UCSD-AML1 (cell line): ENCODE data around the gene GHRL.
"Not testable (repeated sequence)": the region's sequence is repeated elsewhere in the genome, so short reads cannot be mapped to it uniquely, and the experiment has no call there.

Experiments used
- DNase-seq: peaks from one replicate; lab custom pipeline; 2025; ENCODE audit not compliant: unreplicated experiment; lab: John Stamatoyannopoulos, UW

GHRL gene

DNA sequence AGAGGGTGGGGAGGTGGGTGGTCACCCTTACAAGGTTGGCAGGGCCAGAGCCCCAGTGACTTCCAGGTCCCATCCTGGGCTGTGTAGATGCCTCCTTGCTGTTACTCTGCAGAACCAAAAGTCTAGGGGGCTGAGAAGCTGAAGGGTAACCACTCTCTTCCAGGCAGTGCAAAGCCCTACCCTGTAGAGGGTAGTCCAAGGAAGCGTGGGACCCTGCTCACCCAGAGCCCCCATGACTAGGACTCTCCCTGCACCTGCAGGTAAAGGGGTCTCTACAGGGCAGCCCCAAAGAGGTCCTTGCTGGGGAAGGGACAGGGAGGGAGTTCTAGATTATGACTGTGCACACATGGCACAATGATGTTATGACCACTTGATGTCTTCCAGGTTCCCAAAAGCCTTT is 14.2 kb downstream of the GHRL start:
- no peak for DNase-seq

DNA sequence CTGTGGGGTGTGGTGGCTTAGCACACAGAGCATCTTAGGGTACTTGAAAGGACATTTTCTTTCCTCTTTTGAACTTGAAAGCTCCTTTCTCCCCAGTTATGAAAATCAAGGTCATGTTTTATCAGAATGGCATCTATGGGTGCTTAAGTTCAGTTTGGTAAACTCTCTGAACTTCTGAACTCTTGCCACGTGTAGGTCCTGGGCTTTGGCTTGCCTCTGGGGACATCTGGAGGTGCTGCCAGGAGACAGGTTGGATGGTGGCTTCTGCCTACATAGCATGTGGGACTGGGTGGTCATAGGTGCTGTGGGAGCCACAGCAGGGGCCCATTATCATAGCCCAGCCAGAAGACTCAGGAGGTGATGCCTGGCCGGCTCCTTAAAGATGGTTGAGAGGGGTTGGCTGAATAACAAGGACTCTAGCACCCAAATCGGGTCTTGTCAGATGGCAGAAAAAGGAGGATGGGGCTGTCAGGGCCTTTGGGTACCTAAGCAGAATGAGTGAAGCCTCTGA is 15.6 kb downstream of the GHRL start:
- no peak for DNase-seq

DNA sequence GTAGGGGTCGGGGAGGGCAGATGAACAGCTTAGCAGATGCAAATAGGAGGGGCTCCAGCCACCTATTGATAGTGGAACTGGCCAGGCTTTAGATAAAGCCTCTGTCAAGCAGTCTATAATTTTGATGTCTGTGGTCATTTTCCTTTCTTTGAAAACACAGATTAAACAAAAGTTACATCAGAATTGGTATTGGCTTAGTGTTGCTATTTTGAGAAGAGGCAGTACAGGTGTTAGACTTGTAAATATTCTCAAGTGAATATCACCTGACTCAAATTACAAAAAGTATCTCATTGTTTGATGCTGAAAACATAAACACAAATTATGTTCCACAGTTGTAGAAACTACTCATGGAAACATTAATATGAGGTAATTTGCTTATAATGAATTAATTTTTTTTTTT is 18.1 kb downstream of the GHRL start:
- DNase-seq: no peak

DNA sequence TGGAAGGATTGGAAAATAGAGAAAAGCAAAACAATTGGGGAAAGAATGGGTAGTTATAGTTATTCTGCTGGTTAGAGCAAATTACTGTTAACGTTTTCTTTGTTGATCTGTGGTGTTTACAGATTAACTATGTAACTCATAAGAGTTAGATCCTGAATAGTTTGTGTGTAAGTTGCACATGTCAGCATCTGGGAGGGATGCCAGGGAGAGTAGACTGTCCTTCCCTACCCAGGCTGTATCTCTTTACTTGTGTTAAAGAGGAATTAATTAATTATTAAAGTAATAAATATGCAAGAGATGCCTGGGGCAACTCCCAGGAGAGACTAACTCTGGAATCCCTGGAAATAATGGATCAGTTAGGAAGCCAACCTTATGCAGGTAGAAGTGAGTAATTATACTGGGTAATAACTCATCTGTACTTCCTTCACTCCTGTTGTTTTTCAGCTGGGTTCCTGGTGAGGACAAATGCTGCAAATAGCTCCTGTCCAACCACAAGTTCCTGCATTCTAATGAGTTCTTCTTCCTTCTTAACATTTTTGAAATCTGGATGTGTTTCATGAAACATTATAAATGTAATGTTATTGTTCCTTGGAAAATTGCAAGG is 18.9 kb downstream of the GHRL start:
- no peak for DNase-seq

DNA sequence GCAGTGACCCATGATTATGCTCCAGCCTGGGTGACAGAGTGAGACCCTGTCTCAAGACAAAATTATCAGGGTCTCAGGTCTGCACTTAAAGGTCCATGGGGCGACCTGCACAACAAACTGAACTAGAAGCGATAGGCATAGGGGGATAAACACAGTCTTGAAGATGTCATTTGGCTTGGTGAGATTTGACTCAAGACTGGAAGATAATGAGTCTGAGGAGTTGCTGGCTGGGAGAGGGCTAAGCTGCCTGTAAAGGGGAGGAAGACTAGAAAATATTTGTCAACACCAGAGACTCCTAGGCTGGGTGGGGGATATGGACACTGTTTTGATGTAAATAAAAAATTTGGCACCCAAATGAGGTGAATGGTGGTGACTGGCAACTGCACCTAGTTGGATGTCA is 19.8 kb downstream of the GHRL start:
- DNase-seq: no peak

DNA sequence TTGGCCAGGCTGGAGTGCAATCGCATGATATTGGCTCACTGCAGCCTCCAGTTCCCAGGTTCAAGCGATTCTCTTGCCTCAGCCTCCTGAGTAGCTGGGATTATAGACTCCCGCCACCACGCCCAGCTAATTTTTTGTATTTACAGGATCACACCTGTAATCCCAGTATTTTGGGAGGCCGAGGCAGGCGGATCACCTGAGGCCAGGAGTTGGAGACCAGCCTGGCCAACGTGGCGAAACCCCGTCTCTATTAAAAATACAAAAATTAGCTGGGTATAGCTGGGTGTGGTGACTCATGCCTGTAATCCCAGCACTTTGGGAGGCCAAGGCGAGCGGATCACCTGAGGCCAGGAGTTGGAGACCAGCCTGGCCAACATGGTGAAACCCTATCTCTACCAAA is 20.3 kb downstream of the GHRL start:
- DNase-seq: not testable (repeated sequence)

DNA sequence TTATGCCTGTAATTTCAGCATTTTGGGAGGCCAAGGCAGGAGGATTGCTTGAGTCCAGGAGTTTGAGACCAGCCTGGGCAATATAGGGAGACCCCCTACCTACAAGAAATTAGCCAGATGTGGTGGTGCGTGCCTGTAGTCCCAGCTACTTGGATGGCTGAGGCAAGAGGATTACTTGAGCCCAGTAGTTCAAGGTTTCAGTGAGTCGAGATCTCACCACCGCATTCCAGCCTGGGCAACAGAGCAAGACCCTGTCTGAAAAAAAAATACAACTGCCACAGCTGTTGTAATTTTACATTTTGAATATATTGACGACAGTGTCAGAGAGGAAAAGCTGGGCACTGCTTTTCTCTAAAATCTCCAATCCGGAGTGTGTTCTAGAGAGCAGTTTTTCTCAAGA is 23.3 kb downstream of the GHRL start:
- DNase-seq: no peak

DNA sequence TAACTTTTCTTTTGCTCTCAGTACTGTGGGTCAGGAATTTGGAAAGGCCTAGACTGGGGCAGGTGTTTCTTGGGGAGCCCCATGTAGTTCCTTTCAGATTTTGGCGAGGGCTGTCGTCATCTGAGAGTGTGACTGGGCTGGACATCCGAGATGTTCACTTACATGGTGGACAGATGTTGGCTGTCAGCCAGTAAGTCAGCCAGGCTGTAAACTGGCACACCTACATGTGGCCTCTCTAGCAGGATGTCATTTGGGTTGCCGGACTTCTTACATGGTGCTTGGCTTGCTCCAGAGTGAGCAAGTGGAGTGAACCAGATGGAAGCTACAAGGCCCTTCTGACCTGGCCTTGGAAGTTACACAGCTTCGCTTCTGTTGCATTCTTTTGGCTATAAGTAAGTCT is 23.8 kb downstream of the GHRL start:
- no peak for DNase-seq

DNA sequence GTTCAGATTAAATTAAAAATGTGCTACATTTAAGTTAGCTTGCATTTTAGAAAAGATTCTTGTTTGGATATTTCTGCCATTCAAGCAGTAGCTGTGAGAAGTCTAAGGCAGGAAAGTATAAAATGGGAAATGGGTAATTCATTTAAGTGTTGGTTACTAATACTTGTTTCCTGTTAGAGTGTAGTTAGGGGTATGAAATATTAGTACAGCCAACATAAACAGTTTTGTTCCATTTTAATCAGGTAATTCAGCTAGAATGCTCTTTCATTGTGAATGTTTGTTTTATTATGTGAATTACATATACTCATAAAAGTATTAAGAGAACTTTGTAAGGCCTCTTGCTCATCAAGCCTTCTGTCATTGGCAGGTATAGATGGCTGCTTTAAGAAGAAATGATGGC is 24.6 kb downstream of the GHRL start:
- DNase-seq: no peak

DNA sequence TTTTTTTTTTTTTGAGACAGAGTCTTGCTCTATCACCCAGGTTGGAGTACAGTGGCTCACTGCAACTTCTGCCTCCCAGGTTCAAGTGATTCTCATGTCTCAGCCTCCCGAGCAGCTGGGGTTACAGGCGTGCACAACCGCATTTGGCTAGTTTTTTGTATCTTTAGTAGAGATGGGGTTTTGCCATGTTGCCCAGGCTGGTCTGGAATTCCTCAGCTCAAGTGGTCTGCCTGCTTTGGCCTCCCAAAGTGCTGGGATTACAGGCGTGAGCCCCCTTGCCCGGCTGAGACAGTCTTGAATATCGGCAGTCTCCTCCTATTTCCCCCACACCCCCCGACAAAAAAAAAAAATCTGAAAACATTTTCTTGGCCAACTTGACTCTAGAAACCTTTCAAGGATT is 25.8 kb downstream of the GHRL start:
- not testable (repeated sequence) for DNase-seq

DNA sequence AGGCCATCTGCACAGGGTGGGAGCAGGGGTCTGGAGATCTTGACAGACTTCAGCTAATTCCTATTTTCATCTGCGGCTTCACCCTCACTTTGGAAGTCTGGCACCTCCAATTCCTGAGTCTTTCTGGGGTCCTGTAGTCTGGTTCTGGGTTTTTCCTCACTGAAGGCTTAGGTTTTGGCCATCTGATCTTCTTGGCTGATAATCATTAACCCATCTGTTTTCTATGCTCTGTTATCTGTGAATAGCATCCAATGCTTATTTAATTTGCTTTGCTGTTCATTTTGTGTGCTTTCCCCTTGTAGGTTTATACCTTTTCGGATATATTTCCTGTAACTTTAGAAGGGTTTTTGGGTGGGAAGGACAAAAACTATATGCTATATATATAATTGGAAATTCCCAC is 26.9 kb downstream of the GHRL start:
- no peak for DNase-seq

DNA sequence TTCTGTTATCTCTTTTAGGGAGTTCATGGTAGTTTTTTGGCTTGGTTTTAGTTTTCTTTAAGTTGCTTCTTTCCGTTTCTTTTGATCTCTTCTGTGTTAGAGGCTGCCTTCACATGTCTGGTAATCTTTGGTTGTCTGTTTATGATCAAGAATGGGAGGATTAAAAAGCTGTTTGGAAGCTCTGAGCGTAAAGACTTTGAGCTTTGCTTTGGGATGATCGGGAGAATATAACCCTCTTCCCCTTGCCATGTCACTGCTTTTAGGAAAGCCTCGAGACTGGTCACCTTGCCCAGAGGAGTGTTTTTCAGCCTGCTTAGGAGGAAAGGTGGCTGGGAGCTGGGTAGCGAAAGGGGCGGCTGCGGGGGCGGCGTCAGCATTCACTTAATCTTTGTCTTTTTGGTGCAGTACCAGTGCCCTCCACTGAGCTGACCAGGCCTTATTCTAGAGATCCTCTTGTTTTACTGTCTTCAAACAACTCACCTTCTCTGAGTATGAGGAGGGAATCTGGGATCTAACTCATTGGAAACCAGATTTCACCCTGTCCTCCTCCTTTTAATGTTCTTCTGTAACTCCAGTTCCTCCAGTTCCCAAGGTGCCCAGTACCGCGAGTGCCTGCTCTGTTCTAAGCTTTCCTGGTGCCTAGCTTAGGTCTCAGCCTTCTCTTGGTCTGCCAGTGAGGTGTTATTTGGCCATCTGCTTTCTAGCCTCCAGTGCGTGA is 28.9 kb downstream of the GHRL start:
- DNase-seq: no peak

DNA sequence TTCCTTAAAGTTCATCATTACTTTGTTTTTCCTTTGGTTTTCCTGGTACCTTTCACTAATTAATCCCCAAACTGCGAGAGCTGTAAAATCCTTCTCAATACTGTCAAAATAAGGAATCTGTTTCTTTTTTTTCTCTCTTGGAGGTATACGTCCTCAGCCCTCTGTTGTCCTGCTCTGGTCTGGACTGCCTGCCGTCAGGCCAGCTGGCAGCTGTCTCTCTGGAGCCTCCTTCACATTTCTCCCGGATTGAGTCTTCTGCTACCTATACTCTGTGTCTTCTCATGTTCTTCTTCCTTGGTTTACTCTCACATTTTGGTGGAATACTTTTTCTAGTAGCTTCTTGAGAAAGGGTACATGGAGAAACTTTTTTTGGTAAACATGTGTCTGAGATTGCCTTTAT is 30.7 kb downstream of the GHRL start:
- DNase-seq: no peak

DNA sequence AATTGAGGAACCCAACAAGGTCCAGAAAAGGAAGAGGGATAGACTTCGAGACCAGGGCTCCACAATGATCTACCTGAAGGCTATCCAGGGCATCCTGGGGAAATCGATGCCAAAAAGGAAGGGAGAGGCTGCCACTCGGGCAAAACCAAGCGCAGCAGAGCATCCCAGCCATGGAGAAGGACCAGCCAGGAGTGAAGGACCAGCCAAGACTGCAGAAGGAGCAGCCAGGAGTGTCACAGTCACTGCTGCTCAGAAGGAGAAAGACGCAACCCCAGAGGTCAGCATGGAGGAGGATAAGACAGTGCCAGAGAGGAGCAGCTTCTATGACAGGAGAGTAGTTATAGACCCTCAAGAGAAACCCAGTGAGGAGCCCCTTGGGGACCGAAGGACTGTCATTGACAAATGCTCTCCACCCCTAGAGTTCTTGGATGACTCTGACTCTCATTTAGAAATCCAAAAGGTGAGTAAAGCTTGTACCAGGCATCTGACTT is 32.5 kb downstream of the GHRL start:
- no peak for DNase-seq

DNA sequence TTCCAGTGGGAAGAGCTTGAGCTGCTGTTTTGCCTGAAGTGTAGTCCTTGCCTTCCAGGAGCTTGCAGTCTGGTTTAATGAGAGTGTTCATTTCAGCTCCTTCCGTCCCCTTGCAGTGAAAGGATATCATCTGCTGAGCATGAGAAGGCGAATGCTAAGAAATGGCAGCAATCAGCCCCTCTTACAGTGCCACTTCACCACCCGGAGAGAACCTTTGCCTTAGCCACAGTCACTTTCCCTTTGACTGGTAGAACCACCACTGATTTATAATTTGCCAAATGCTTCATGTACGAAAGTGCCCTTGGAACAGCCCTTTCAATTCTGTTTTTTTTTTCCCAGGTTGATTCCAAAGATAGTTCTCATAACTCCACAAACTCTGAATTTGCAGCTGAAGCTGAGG is 32.9 kb downstream of the GHRL start:
- no peak for DNase-seq

DNA sequence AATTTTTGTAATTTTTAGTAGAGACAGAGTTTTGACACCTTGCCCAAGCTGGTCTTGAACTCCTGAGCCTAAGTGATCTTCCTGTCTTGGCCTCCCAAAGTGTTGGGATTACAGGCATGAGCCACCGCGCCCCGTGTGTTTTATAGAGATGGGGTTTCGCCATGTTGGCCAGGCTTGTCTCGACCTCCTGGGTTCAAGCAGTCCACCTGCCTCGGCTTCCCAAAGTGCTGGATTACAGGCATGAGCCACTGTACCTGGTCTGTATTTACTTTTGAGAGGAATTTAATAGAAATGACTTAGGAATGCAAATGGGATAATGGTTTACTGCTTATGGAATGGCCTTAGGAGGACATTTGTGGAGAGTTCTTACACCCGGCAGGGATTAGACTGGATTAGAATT is 33.7 kb downstream of the GHRL start:
- no peak for DNase-seq

DNA sequence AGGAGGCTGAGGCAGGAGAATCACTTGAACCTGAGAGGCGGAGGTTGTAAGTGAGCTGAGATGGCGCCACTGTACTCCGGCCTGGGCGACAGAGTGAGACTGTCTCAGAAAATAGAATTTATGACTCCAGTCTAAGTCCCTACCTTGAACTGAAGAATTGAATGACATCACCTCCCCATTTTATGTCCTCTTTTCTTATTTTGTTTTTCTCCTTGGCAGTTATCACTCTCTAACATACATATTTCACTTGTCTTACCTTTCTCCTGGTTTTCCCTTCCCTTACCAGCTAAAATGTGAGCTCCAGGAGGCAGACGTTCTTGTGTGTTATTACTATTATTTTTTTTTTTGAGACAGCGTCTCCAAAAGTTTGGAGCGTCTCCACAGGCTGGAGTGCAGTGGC is 36.9 kb downstream of the GHRL start:
- no peak for DNase-seq

DNA sequence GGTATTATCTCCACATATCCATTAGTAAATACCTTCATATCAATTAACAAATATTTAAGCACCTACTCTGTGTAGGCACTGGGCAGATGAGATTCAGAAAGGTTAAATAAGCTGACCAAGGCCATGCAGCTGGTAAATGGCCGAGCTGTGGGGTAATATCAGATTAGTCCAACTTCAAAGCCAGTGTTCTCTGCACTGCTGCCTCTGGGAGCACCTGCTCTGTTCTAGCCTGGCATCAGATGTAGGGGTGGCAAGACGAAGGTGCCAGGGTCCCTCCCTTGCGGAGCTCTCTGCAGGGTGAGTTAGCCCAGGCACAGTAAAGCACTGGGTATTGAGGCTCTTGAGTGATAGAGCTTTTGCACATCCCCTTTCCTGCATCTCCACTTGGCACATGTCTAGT is 39.0 kb downstream of the GHRL start:
- DNase-seq: no peak

DNA sequence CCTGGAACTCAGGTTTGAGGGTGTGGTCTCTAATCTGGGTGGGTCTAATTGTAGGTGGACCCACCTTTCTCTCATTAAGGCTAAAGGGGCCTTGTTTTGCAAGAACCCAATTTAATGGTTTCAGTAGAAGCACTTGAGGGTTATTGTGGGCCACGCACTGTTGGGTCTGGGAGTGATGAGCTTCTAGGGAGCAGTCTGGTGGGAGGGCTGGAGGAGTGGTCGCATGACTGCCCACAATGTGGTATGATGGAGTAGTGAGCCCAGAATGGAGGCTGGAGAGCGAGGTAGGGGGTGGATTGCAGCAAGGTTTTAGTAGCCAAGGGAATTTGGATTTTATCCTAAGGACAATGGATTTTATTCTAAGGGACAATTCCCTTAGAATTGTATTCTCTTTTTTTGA is 41.7 kb downstream of the GHRL start:
- no peak for DNase-seq

DNA sequence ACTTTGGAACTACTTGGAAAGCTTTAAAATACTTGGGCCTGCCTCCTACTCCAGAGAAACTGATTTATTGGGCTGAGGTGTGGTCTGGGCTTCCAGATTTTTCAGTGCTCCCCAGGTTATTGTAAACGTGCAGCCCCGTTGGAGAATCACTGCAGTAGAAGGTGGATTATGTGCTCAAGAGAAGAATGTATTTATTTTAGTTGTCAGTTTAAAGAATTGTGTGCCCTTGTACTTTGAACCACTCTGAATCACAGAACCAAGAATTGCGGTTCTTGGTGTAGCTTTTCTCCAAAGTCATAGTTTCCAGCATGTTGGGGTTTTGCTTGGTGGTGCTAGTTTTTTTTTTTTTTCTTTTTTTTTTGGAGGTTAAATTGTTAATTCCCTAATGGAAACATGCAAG is 42.9 kb downstream of the GHRL start:
- no peak for DNase-seq

DNA sequence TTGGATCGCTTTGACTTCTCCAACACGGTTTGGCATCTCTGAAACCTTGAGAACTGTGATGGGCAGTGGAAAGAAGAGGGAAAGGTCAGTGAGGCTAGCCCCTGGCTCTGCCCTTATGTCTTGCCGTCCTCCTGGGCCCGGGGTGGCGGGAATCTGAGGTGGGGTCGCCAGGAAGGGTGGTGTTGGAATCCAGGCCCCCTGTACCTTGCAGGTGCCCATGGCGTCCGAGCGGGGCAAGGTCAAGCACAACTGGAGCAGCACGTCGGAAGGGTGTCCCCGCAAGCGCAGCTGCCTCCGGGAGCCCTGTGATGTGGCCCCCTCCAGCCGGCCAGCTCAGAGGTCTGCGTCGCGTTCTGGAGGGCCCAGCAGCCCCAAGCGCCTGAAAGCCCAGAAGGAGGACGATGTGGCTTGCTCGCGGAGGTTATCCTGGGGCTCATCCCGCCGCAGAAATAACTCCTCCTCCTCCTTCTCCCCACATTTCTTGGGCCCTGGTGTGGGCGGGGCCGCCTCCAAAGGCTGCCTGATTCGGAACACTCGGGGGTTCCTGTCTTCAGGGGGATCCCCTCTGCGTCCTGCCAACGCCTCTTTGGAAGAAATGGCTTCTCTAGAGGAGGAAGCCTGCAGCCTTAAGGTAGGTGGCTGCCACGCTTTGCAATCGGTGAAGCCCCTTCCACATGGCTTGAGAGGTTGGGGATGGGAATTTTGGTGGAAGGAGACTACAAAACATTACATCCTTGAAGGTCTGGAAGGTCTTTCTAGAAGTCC is 43.6 kb downstream of the GHRL start:
- DNase-seq: peak; percentile 58
